Measurements from ENCODE around the gene TEX13D. TPM values are rescaled to one million over a fixed set of nuclear protein-coding genes. Genes with fewer than 3 reads are reported as not detected.

Gene TEX13D
- total RNA-seq, 1 experiment from 2014 or later, result 0.15 TPM

DNA sequence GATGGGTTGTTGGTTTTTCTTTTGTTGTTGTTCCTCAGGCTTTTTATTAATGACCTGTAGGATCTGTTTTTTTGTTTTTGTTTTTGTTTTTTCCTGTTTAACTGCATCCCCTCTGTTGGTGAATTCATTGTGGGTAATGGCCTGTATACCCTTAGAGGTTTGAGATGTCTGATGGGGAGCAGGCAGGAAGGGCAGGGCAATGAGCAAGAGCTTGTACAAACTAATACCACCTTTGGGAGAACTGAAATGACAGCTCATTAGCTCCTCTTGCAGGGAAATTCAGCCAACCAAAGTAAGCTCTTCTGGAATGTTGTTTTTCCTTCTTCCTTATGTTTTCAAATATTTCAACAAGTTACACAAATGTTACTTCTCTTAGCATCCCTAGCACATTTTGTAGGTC is 37.3 kb downstream of the TEX13D start:
- DNase-seq (ENCODE audit: low read depth, low spot score) (no peak), ATAC-seq (no peak)
- H3K27me3 ChIP-seq (ENCODE audit: insufficient read depth, low read length), result no peaks in the 10 kb centered on the region
- no peaks in the 10 kb centered on the region for H3K36me3 ChIP-seq (ENCODE audit: control insufficient read depth in 1 of 2, insufficient read depth in 2 of 2, low read length in 2 of 2)
- H3K79me2 ChIP-seq (ENCODE audit: insufficient read depth, low read length), result no peaks in the 10 kb centered on the region
- TF ChIP-seq POLR2AphosphoS5 (IDR thresholded peaks at IDR 0.05; ENCODE audit: low read depth, low read length), result no peak
- H4K20me1 ChIP-seq (ENCODE audit: insufficient read depth), result no peaks in the 10 kb centered on the region
- no peak overlapping the region for H3K27ac ChIP-seq (ENCODE audit: low read depth, low read length)
- H3K9me2 ChIP-seq (ENCODE audit: insufficient read depth), result no peaks in the 10 kb centered on the region
- no peak overlapping the region for H3K9ac ChIP-seq (ENCODE audit: low read length)
- CTCF ChIA-PET, result no interaction called here
- H3K4me1 ChIP-seq (ENCODE audit: control insufficient read depth in 1 of 2, insufficient read depth in 2 of 2, low read length in 2 of 2), result no peaks in the 10 kb centered on the region
- H3K4me3 ChIP-seq (replicated peaks in 1 of 2; ENCODE audit: low read depth in 1 of 2, low read length in 2 of 2), result no peak overlapping the region
- RAD21 ChIA-PET (ENCODE audit: low non-redundant PET in 1 of 2, low total read pairs in 2 of 2, uncharacterized antibody in 2 of 2, unreplicated experiment in 2 of 2), result no interaction called here
- POLR2A ChIA-PET, result no interaction called here
- BruUV-seq (replicated peaks), result no TSS peak
- intact Hi-C loops (cut with micrococcal nuclease), result no loop called here
- no peak overlapping the region for H2AFZ ChIP-seq (ENCODE audit: low read depth, low read length, poor library complexity, severe bottlenecking)
- no peaks in the 10 kb centered on the region for H3K9me3 ChIP-seq (ENCODE audit: control insufficient read depth in 1 of 2, insufficient read depth in 1 of 2, low read depth in 1 of 2, low read length in 2 of 2)
- H3K4me2 ChIP-seq (ENCODE audit: low read length), result no peak overlapping the region

DNA sequence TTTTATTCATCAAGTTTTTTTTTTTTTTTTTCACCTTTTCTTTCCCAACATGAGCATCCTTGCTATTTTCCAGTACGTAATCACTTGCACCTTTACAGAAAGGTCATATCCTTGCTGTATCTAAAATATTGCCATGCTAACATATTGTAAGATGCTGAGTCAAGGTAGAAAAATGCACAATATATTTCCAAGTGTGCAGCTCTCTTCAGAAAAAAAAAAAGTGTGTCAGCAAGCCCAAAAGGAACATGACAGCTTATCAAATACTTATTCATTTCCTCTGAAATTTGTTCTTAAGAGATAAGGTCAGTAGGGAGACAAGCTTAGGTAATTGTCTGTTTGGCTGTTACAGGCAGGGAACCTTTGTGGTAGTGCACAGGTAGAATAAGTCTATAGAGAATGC is 40.9 kb downstream of the TEX13D start:
- intact Hi-C loops (cut with micrococcal nuclease), result no loop called here
- ATAC-seq, result no peak
- RAD21 ChIA-PET (ENCODE audit: low non-redundant PET in 1 of 2, low total read pairs in 2 of 2, uncharacterized antibody in 2 of 2, unreplicated experiment in 2 of 2), result no interaction called here
- no peaks in the 10 kb centered on the region for H3K9me2 ChIP-seq (ENCODE audit: insufficient read depth)
- H3K4me1 ChIP-seq (ENCODE audit: control insufficient read depth in 1 of 2, insufficient read depth in 2 of 2, low read length in 2 of 2), result no peaks in the 10 kb centered on the region
- POLR2A ChIA-PET, result no interaction called here
- BruUV-seq (replicated peaks), result no TSS peak
- DNase-seq (ENCODE audit: low read depth, low spot score), result no peak
- H2AFZ ChIP-seq (ENCODE audit: low read depth, low read length, poor library complexity, severe bottlenecking), result no peak overlapping the region
- H3K4me2 ChIP-seq (ENCODE audit: low read length), result no peak overlapping the region
- no peaks in the 10 kb centered on the region for H4K20me1 ChIP-seq (ENCODE audit: insufficient read depth)
- no peaks in the 10 kb centered on the region for H3K79me2 ChIP-seq (ENCODE audit: insufficient read depth, low read length)
- H3K9ac ChIP-seq (ENCODE audit: low read length), result no peak overlapping the region
- CTCF ChIA-PET, result no interaction called here
- TF ChIP-seq POLR2A (IDR thresholded peaks at IDR 0.05; ENCODE audit: borderline replicate concordance, extremely low read depth, insufficient read depth, insufficient read length), result no peak
- TF ChIP-seq EZH2 (IDR thresholded peaks at IDR 0.05), result no peak
- TF ChIP-seq SP1 (IDR thresholded peaks at IDR 0.05; ENCODE audit: low read depth), result no peak
- no peak for TF ChIP-seq EGR1 (IDR thresholded peaks at IDR 0.05; ENCODE audit: low read depth)
- TF ChIP-seq POLR2AphosphoS5 (IDR thresholded peaks at IDR 0.05; ENCODE audit: low read depth, low read length), result no peak
- no peak for TF ChIP-seq EZH2phosphoT487 (IDR thresholded peaks at IDR 0.05; ENCODE audit: borderline replicate concordance)
- TF ChIP-seq TCF7L2 (IDR thresholded peaks at IDR 0.05; ENCODE audit: borderline replicate concordance, extremely low read depth, insufficient read depth, insufficient read length), result no peak
- TF ChIP-seq, protein P1, sequence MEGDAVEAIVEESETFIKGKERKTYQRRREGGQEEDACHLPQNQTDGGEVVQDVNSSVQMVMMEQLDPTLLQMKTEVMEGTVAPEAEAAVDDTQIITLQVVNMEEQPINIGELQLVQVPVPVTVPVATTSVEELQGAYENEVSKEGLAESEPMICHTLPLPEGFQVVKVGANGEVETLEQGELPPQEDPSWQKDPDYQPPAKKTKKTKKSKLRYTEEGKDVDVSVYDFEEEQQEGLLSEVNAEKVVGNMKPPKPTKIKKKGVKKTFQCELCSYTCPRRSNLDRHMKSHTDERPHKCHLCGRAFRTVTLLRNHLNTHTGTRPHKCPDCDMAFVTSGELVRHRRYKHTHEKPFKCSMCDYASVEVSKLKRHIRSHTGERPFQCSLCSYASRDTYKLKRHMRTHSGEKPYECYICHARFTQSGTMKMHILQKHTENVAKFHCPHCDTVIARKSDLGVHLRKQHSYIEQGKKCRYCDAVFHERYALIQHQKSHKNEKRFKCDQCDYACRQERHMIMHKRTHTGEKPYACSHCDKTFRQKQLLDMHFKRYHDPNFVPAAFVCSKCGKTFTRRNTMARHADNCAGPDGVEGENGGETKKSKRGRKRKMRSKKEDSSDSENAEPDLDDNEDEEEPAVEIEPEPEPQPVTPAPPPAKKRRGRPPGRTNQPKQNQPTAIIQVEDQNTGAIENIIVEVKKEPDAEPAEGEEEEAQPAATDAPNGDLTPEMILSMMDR (IDR thresholded peaks at IDR 0.05 in 2 of 3, conservative IDR thresholded peaks at IDR 0.05 in 1 of 3; ENCODE audit: borderline replicate concordance in 1 of 3, insufficient read depth in 1 of 3, low read depth in 2 of 3, low read length in 2 of 3), result no peak
- H3K9me3 ChIP-seq (ENCODE audit: control insufficient read depth in 1 of 2, insufficient read depth in 1 of 2, low read depth in 1 of 2, low read length in 2 of 2), result no peaks in the 10 kb centered on the region
- H3K36me3 ChIP-seq (ENCODE audit: control insufficient read depth in 1 of 2, insufficient read depth in 2 of 2, low read length in 2 of 2), result no peaks in the 10 kb centered on the region
- H3K27ac ChIP-seq (ENCODE audit: low read depth, low read length), result no peak overlapping the region
- no peak overlapping the region for H3K4me3 ChIP-seq (replicated peaks in 1 of 2; ENCODE audit: low read depth in 1 of 2, low read length in 2 of 2)
- H3K27me3 ChIP-seq (ENCODE audit: insufficient read depth, low read length), result no peaks in the 10 kb centered on the region
